Jurkat, Clone E6-1 (cell line): ENCODE results near the gene TNPO2.
"Not testable (repeated sequence)": the region's sequence is repeated elsewhere in the genome, so short reads cannot be mapped to it uniquely, and the experiment has no call there.

Source experiments
- DNase-seq: peaks from one replicate; pipeline ENCODE4 v3.0.0-alpha.2; 2011; ENCODE audit warnings: low read depth, low spot score
- H3K4me3 ChIP-seq: 2 replicates; pipeline ENCODE4 v1.5.1; 2011; ENCODE audit warnings: mild to moderate bottlenecking, low read length, control low read depth, moderate library complexity

Gene TNPO2

GRCh38 chr19:12745166-12745897 is 21.6 kb upstream of the TNPO2 start:
- no peak overlapping the region for H3K4me3 ChIP-seq
- DNase-seq = no peak

- no peak for DNase-seq
- peak overlapping the region; percentile 97 for H3K4me3 ChIP-seq
Measured at GRCh38 chr19:12737835-12738351, 14.2 kb upstream of the TNPO2 start.

- H3K4me3 ChIP-seq = peak within 1 kb of the TSS; percentile 97
- peak; percentile 99 for DNase-seq
Measured at GRCh38 chr19:12736995-12737834, 13.5 kb upstream of the TNPO2 start, which contains the start of gene GET3. Gene GET3, plus strand, starts transcription at chr19:12737497. Its CDS starts 9 bp downstream, at chr19:12737506.

- peak; percentile 70 for DNase-seq
- peak overlapping the region; percentile 100 for H3K4me3 ChIP-seq
Measured at GRCh38 chr19:12733369-12734214, 9.9 kb upstream of the TNPO2 start.

DNA sequence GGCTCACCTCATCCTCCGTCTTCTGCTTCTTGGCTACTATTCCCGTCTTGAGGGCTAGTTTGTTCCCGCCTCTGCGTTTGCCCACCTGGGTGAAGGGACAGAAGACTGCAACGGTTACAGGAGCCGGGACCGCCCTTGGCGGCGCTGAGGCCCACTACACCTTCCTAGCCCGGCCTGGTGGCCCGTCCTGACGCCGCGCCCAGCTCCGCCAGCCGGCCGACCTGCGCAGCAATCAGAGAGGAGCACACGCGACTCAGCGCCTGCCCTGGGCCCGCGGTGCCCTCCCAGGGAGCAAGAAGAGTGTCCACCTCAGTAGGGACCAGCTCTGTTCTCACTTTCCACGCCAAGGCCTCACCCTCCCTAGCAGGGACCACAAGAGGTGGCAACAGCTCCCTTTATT is 7.6 kb upstream of the TNPO2 start:
- no peak for DNase-seq
- H3K4me3 ChIP-seq = no peak overlapping the region

DNA sequence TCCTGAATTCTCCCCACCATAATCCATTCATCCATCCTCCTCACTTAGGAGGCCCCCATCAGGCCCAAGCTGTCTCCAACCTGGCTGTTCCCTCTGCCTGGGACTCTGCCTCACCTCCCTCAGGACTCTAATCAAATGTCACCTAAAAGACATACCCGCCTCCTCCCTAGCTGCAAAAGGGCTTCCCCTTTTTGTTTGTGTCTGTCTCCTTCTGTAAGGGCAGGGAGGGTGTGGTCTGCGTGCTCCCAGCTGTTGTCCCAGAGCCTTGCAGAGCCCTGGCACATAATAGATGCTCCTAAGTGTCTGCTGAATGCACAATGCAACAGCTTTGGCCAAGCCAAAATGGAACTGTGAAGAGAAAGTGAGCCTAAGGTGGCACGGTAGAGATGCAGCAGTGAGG is 6.3 kb upstream of the TNPO2 start:
- no peak for DNase-seq
- H3K4me3 ChIP-seq = no peak overlapping the region

GRCh38 chr19:12727745-12728433 is 4.2 kb upstream of the TNPO2 start:
- H3K4me3 ChIP-seq = no peak overlapping the region
- no peak for DNase-seq

DNA sequence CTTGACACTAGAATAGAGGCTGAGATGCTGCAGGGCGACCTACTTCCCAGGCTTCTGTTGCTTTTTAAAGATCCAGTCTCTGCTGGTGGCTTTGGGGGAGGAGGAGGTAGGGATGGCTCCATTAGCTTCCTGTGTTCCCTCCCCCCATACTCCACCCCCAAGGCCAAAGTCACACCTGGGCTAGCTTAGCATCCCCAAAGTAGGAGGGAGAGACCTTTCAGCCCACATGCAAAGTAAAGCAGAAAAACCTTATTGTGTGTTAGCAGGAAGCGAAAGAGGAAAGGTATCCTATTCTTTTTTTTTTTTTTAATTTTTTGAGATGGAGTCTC is 3.2 kb upstream of the TNPO2 start:
- DNase-seq = no peak
- H3K4me3 ChIP-seq = no peak overlapping the region

- not testable (repeated sequence) for H3K4me3 ChIP-seq, DNase-seq
Measured at GRCh38 chr19:12725612-12726011, 1.9 kb upstream of the TNPO2 start.

GRCh38 chr19:12723381-12723640 is 421 bp downstream of the TNPO2 start:
- H3K4me3 ChIP-seq = peak overlapping the region; percentile 99
- no peak for DNase-seq

DNA sequence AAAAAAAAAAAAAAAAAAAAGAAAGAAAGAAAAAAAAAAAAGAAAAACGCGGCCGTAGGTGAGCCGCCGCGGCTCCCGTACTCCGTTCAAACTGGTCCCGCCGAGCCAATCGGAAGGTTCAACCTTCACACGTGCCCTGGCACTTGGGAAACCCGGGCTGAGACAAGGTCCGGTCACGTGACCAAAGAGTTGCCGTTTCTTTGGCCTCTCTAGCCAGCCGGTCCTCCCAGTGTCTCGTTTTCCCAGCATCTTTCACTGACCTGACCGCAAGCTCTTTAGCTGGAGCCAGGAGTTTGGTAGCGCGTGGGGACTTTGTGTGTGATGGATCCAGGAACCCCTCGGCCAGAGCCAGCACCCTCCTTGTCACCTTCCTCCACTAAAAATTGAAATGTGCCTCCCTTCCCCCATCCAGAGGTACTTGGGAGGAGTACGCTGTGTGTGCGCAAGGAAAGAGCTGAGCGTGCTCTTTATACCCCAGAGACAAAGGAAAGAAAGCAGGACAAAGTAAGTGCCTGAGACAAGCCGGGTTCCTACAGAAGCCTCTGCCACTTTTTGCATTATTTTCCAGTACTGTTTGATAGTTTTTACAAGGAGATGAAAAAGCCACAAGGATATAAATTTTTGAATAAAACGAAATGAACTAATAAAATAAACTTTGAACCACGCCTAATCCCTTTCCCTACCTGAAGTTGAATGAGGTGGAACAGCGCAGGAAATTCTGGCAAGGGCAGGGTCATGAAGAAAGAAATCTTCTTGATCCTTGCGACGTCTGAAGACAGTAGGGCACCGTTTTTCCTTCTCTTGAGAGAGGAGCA is 959 bp downstream of the TNPO2 start:
- peak overlapping the region; percentile 99 for H3K4me3 ChIP-seq
- DNase-seq = peak; percentile 99

GRCh38 chr19:12721656-12722565 is 1.8 kb downstream of the TNPO2 start:
- peak overlapping the region; percentile 99 for H3K4me3 ChIP-seq
- DNase-seq = peak; percentile 41

DNA sequence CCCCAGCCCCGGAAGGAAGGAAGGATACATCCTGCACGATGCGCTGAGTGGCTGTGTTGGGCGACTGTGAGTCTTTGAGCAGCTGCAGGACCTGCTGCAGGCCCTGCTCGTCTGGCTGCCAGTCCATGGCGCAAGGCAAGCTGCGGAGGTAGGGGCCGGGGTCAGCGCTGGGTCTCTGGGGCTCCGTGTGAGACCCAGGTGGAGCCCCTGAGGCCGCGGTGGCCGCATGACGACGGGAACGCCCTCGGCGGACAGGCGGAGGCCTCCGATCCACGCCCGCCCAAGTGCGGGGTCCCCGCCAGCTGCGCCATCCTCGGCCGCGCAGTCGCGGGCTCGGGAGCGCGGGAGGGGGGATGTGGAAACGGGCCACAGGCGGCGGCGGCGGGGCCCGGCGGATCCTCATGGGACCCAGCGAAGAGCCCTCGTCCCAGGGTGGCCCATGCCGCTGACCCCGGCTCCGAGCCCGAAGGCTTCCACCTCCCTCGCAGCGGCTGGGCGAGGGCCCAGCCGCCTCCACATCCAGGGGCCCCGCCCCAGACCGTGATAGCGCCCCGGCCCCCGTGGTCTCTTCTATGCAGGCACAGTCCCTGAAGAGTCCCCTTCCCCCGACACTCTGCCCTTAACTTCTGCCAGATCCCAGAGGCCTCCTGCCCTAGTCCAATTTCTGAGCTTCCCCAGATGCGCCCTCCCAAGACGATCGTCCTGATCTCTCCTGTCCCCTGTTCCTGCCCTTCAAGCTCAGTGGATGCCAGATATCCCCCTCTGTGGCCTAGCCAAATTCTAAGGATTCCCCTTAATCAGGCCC is 2.7 kb downstream of the TNPO2 start:
- H3K4me3 ChIP-seq = peak overlapping the region; percentile 99
- DNase-seq = no peak

DNA sequence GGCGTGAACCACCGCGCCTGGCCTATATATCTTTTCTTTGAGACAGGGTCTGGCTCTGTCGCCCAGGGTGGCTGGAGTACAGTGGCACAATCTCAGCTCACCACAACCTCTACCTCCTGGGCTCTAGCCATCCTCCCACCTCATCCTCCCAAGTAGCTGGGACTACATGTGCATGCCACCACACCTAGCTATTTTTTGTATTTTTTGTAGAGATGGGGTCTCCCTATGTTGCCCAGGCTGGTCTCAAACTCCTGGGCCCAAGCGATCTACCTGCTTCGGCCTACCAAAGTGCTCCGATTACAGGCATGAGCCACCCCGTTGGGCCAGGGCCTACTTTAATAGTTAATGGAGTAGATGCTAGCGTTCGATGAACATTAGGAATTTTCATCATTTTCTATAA is 3.4 kb downstream of the TNPO2 start:
- DNase-seq = no peak

DNA sequence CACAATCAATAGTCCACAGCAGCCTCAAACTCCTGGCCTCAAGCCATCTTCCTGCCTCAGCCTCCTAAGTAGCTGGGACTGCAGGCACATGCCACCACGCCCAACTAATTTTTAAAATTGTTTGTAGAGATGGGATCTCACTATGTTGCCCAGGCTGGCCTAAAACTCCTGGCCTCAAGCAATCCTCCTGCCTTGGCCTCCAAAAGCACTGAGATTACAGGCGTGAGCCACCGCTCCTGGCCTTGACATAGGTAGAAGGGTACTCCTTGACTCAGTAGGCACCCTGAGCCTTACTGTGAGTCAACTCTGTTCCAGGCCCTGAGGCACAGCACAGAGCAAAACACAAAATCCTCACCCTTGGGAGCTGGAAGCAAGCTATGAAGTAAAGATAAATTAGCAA is 7.8 kb downstream of the TNPO2 start:
- no peak for DNase-seq
- H3K4me3 ChIP-seq = no peak overlapping the region

More for the DNA sequence above, 3.4 kb downstream of the TNPO2 start:
- H3K4me3 ChIP-seq = peak overlapping the region; percentile 99

DNA sequence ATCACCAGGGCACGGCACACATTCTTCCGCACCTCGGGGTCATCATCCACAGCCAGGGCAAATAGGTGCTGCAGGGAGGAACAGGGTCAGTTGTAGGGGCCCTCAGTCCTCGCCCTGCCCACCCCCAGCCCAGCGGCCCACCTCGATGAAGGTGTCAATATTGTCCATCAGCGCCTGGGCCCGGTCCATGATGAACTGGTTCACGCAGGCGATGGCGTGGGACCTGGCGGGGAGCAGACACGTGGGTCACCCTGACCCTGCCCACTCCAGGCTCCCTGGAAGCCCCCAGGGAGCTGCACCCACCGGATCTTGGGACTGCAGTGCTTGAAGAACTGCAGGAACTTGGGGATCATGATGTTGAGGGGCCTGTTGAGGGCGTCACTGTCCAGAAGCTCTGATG is 8.6 kb downstream of the TNPO2 start:
- H3K4me3 ChIP-seq = no peak overlapping the region
- DNase-seq = no peak

DNA sequence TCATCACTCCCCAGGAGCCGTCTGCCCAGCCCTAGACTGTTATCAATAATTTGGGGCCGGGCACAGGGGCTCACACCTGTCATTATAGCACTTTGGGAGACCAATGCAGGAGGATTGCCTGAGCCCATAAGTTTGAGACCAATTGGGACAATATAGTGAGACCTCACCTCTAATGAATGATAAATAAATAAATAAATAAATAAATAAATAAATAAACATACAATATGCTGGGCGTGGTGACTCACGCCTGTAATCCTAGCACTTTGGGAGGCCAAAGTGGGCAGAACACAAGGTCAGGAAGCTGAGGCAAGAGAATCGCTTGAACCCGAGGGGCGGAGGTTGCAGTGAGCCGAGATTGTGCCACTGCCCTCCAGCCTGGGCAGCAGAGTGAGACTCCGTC is 10.4 kb downstream of the TNPO2 start:
- H3K4me3 ChIP-seq, DNase-seq: not testable (repeated sequence)
